ENCODE results near the gene CORO7.

DNA sequence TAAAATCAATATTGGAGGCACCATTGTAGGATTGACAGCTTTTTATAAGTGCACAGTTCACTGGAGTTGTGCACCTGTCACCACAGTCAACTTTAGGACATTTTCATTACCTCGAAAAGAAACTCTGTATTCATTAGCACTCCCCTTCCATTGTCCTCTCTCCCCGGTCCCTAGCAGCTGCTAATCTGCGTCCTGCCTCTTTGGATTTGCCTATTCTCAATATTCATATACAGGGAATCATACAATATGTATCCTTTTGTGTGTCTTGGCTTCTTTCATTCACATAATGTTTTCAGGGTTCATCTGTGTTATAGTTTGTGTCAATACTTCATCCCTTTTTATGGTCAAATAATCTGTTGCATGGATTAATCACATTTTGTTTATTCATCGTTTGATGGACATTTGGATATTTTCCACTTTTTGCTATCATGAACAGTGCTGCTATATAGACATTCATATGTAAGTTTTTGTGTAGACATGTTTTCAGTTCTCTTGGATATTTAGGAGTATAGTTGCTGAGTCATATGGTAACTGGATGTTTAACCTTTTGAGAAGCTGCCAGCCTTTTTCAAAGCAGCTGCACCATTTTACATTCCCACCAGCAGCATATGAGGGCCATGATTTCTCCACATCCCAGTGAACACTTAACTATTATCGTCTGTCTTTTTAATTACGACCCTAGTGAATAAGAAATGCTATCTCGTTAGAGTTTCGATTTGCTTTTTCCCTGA, 19.1 kb upstream of the CORO7 start:
- TF ChIP-seq, protein P1, sequence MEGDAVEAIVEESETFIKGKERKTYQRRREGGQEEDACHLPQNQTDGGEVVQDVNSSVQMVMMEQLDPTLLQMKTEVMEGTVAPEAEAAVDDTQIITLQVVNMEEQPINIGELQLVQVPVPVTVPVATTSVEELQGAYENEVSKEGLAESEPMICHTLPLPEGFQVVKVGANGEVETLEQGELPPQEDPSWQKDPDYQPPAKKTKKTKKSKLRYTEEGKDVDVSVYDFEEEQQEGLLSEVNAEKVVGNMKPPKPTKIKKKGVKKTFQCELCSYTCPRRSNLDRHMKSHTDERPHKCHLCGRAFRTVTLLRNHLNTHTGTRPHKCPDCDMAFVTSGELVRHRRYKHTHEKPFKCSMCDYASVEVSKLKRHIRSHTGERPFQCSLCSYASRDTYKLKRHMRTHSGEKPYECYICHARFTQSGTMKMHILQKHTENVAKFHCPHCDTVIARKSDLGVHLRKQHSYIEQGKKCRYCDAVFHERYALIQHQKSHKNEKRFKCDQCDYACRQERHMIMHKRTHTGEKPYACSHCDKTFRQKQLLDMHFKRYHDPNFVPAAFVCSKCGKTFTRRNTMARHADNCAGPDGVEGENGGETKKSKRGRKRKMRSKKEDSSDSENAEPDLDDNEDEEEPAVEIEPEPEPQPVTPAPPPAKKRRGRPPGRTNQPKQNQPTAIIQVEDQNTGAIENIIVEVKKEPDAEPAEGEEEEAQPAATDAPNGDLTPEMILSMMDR (conservative IDR thresholded peaks at IDR 0.05 in 1 of 2, IDR thresholded peaks at IDR 0.05 in 1 of 2; ENCODE audit: extremely low read depth in 1 of 2, insufficient read depth in 1 of 2, low read depth in 1 of 2, low read length in 2 of 2) = no peak
- no peak for TF ChIP-seq EZH2 (IDR thresholded peaks at IDR 0.05; ENCODE audit: borderline replicate concordance, low read length)
